Stomach smooth muscle (tissue), 2 donors: ENCODE results near the gene FUCA1.

Source experiments
- H3K27ac ChIP-seq: one replicate; pipeline ENCODE4 v1.7.0; 2013; ENCODE audit warnings: mild to moderate bottlenecking, low read length, inconsistent platforms
- H3K27me3 ChIP-seq, 2 donors: one replicate each; pipeline ENCODE4 v1.7.0; 2013; ENCODE audit warnings: low read length in 2 of 2; ENCODE audit not compliant: insufficient read depth in 2 of 2, control insufficient read depth in 1 of 2
- H3K36me3 ChIP-seq, 2 donors: one replicate each; pipeline ENCODE4 v1.7.0; 2013; ENCODE audit warnings: low read length in 2 of 2; ENCODE audit not compliant: control insufficient read depth in 2 of 2, insufficient read depth in 2 of 2
- H3K4me1 ChIP-seq: one replicate; pipeline ENCODE4 v1.7.0; 2013; ENCODE audit warnings: low read length; ENCODE audit not compliant: control insufficient read depth, insufficient read depth
- H3K4me3 ChIP-seq, 2 donors: one replicate each; pipeline ENCODE4 v1.7.0; 2013; ENCODE audit warnings: low read length in 2 of 2
- H3K9ac ChIP-seq, 2 donors: one replicate each; pipeline ENCODE4 v1.7.0; 2013; ENCODE audit warnings: low read length in 2 of 2, mild to moderate bottlenecking in 1 of 2
- H3K9me3 ChIP-seq, 2 donors: one replicate each; pipeline ENCODE4 v1.7.0; 2013; ENCODE audit warnings: low read length in 2 of 2; ENCODE audit not compliant: control insufficient read depth in 2 of 2
- donor health status: healthy.
- donor health status: Pancreatic carcinoma.

The FUCA1 gene

GRCh38 chr1:23817633-23818032 is 50.5 kb downstream of the FUCA1 start:
- Histone ChIP-seq H3K9ac (no peak overlapping the region), H3K27me3 (no peaks in the 10 kb centered on the region), H3K4me1 (no peaks in the 10 kb centered on the region), H3K27ac (no peak overlapping the region), H3K36me3 (peaks cover 37% of the 10 kb centered on the region in 2 donors), H3K4me3 (no peak overlapping the region), H3K9me3 (no peaks in the 10 kb centered on the region)

- H3K4me3 ChIP-seq = no peak overlapping the region
- peaks cover 42 to 45% of the 10 kb centered on the region in 2 donors for H3K36me3 ChIP-seq
- H3K27ac ChIP-seq = no peak overlapping the region
- no peaks in the 10 kb centered on the region for H3K9me3 ChIP-seq
- H3K9ac ChIP-seq = no peak overlapping the region
- no peaks in the 10 kb centered on the region for H3K4me1 ChIP-seq
- H3K27me3 ChIP-seq = no peaks in the 10 kb centered on the region
Measured at GRCh38 chr1:23816906-23817305, 51.2 kb downstream of the FUCA1 start.

GRCh38 chr1:23816361-23816760 is 51.7 kb downstream of the FUCA1 start:
- no peak overlapping the region for H3K4me3 ChIP-seq
- peaks cover 44 to 50% of the 10 kb centered on the region in 2 donors for H3K36me3 ChIP-seq
- H3K27ac ChIP-seq = no peak overlapping the region
- no peaks in the 10 kb centered on the region for H3K9me3 ChIP-seq
- no peaks in the 10 kb centered on the region for H3K27me3 ChIP-seq
- no peak overlapping the region for H3K9ac ChIP-seq
- no peaks in the 10 kb centered on the region for H3K4me1 ChIP-seq

- Histone ChIP-seq H3K27ac (no peak overlapping the region), H3K9me3 (no peaks in the 10 kb centered on the region), H3K4me3 (no peak overlapping the region), H3K4me1 (peaks cover 3% of the 10 kb centered on the region), H3K27me3 (no peaks in the 10 kb centered on the region), H3K9ac (no peak overlapping the region), H3K36me3 (peaks cover 45 to 50% of the 10 kb centered on the region in 2 donors)
Measured at GRCh38 chr1:23814016-23814415, 54.1 kb downstream of the FUCA1 start.

- H3K36me3 ChIP-seq = peaks cover 41 to 44% of the 10 kb centered on the region in 2 donors
- no peak overlapping the region for H3K27ac ChIP-seq
- no peaks in the 10 kb centered on the region for H3K27me3 ChIP-seq
- no peak overlapping the region for H3K9ac ChIP-seq
- H3K9me3 ChIP-seq = no peaks in the 10 kb centered on the region
- H3K4me3 ChIP-seq = no peak overlapping the region
- H3K4me1 ChIP-seq = peaks cover 3% of the 10 kb centered on the region
Measured at GRCh38 chr1:23810818-23811540, 57.1 kb downstream of the FUCA1 start.

- Histone ChIP-seq H3K27ac (no peak overlapping the region), H3K9ac (no peak overlapping the region), H3K27me3 (no peaks in the 10 kb centered on the region), H3K36me3 (peaks cover 42 to 46% of the 10 kb centered on the region in 2 donors), H3K4me3 (no peak overlapping the region), H3K9me3 (no peaks in the 10 kb centered on the region), H3K4me1 (peaks cover 3% of the 10 kb centered on the region)
Measured at GRCh38 chr1:23809751-23810171, 58.3 kb downstream of the FUCA1 start.

- Histone ChIP-seq H3K36me3 (peaks cover 35 to 36% of the 10 kb centered on the region in 2 donors), H3K4me1 (peaks cover 3% of the 10 kb centered on the region), H3K27ac (no peak overlapping the region)
Measured at GRCh38 chr1:23807453-23807852, 60.6 kb downstream of the FUCA1 start.

GRCh38 chr1:23806280-23806679 is 61.8 kb downstream of the FUCA1 start:
- H3K36me3 ChIP-seq = peaks cover 25 to 33% of the 10 kb centered on the region in 2 donors
- no peak overlapping the region for H3K4me3 ChIP-seq
- peaks cover 9% of the 10 kb centered on the region for H3K4me1 ChIP-seq
- H3K27ac ChIP-seq = no peak overlapping the region
- peak overlapping the region in 1 of 2 donors; percentile 21 for H3K9ac ChIP-seq
- H3K9me3 ChIP-seq = no peaks in the 10 kb centered on the region
- H3K27me3 ChIP-seq = no peaks in the 10 kb centered on the region

More at GRCh38 chr1:23807453-23807852, 60.6 kb downstream of the FUCA1 start:
- H3K9ac ChIP-seq = no peak overlapping the region
- no peaks in the 10 kb centered on the region for H3K9me3 ChIP-seq
- no peaks in the 10 kb centered on the region for H3K27me3 ChIP-seq
- H3K4me3 ChIP-seq = no peak overlapping the region

GRCh38 chr1:23805025-23805424 is 63.1 kb downstream of the FUCA1 start:
- Histone ChIP-seq H3K27ac (no peak overlapping the region), H3K36me3 (peaks cover 25 to 30% of the 10 kb centered on the region in 2 donors), H3K9me3 (no peaks in the 10 kb centered on the region), H3K9ac (no peak overlapping the region), H3K27me3 (no peaks in the 10 kb centered on the region), H3K4me3 (no peak overlapping the region), H3K4me1 (peaks cover 12% of the 10 kb centered on the region)

- H3K4me1 ChIP-seq = peaks cover 20% of the 10 kb centered on the region
- peaks cover 25 to 28% of the 10 kb centered on the region in 2 donors for H3K36me3 ChIP-seq
Measured at GRCh38 chr1:23804183-23804835, 63.8 kb downstream of the FUCA1 start.

GRCh38 chr1:23803674-23804073 is 64.4 kb downstream of the FUCA1 start:
- Histone ChIP-seq H3K9me3 (no peaks in the 10 kb centered on the region), H3K36me3 (peaks cover 25 to 28% of the 10 kb centered on the region in 2 donors), H3K9ac (no peak overlapping the region), H3K27ac (no peak overlapping the region), H3K27me3 (no peaks in the 10 kb centered on the region), H3K4me3 (no peak overlapping the region), H3K4me1 (peaks cover 22% of the 10 kb centered on the region)

More at GRCh38 chr1:23804183-23804835, 63.8 kb downstream of the FUCA1 start:
- no peaks in the 10 kb centered on the region for H3K27me3 ChIP-seq
- no peak overlapping the region for H3K27ac ChIP-seq
- H3K9me3 ChIP-seq = no peaks in the 10 kb centered on the region
- no peak overlapping the region for H3K4me3 ChIP-seq
- no peak overlapping the region for H3K9ac ChIP-seq
